CD4-positive, alpha-beta T cell (primary cell): ENCODE results near the gene MPPED1. TPM values are rescaled to one million over a fixed set of nuclear protein-coding genes. Genes with fewer than 3 reads are reported as not detected.

Source experiments
- ATAC-seq: fragments of 200-7000 bp; cut with Tn5 transposase; one replicate; pipeline ENCODE4 v1.10.0; 2022; ENCODE audit warnings: mild to moderate bottlenecking; ENCODE audit not compliant: poor library complexity
- CTCF ChIA-PET: fragments of 350-600 bp; sonication (Branson Sonifier 250); formaldehyde crosslinking; loops from one replicate; lab custom pipeline; 2021; ENCODE audit warnings: antibody characterized with exemption, inconsistent platforms; lab: Charles Lee
- POLR2A ChIA-PET: fragments of 350-600 bp; sonication (Branson Sonifier 250); formaldehyde crosslinking; loops from one replicate; lab custom pipeline; 2021; ENCODE audit warnings: antibody characterized with exemption, inconsistent platforms; lab: Charles Lee
- DNase-seq, 14 experiments: peaks; one replicate each; pipeline ENCODE4 v3.0.0-alpha.2; 2013 to 2020; ENCODE audit warnings: mixed read lengths in 2 of 14
- H3K27ac ChIP-seq, 2 donors: one replicate each; pipeline versions ENCODE4 v1.5.1 to v1.7.0; 2013; ENCODE audit warnings: low read length in 2 of 2, low read depth in 1 of 2, mild to moderate bottlenecking in 1 of 2
- H3K27me3 ChIP-seq, 2 experiments: 1 replicate in 1 of 2; 2 replicates in 1 of 2; pipeline versions ENCODE4 v1.6.1 to v1.7.0; 2013; ENCODE audit warnings: low read length in 2 of 2, control low read depth in 1 of 2, mild to moderate bottlenecking in 1 of 2, moderate library complexity in 1 of 2; ENCODE audit not compliant: insufficient read depth in 2 of 2, control insufficient read depth in 1 of 2
- H3K36me3 ChIP-seq: one replicate; pipeline ENCODE4 v1.6.1; 2013; ENCODE audit warnings: low read length, control low read depth; ENCODE audit not compliant: insufficient read depth
- H3K4me1 ChIP-seq: one replicate; pipeline ENCODE4 v1.6.1; 2013; ENCODE audit warnings: low read length, control low read depth; ENCODE audit not compliant: insufficient read depth
- H3K4me3 ChIP-seq: one replicate; pipeline ENCODE4 v1.5.1; 2013; ENCODE audit warnings: mild to moderate bottlenecking, low read length, moderate library complexity
- H3K9me3 ChIP-seq, 2 experiments: 1 replicate in 1 of 2; 2 replicates in 1 of 2; pipeline versions ENCODE4 v1.6.1 to v1.7.0; 2013; ENCODE audit warnings: low read length in 2 of 2, mild to moderate bottlenecking in 2 of 2, control low read depth in 1 of 2, moderate library complexity in 1 of 2; ENCODE audit not compliant: control insufficient read depth in 1 of 2, insufficient read depth in 1 of 2
- H3K27ac Mint-ChIP-seq: one replicate; pipeline ENCODE4 v1.8.0; 2020; ENCODE audit warnings: mixed read lengths
- H3K27me3 Mint-ChIP-seq: one replicate; pipeline ENCODE4 v1.8.0; 2021; ENCODE audit warnings: mixed read lengths
- H3K36me3 Mint-ChIP-seq: one replicate; pipeline ENCODE4 v1.8.0; 2021; ENCODE audit warnings: low read depth, mixed read lengths
- H3K4me1 Mint-ChIP-seq: one replicate; pipeline ENCODE4 v1.8.0; 2021; ENCODE audit warnings: low read depth, mixed read lengths
- H3K4me3 Mint-ChIP-seq: one replicate; pipeline ENCODE4 v1.8.0; 2020; ENCODE audit warnings: mild to moderate bottlenecking, mixed read lengths
- H3K9me3 Mint-ChIP-seq: one replicate; pipeline ENCODE4 v1.8.0; 2020; ENCODE audit warnings: mixed read lengths
- CTCF ChIP-seq: fragments of 200-600 bp; IDR thresholded peaks from one replicate; pipeline ENCODE4 v1.8.0; 2022; ENCODE audit warnings: antibody characterized with exemption, mild to moderate bottlenecking
- intact Hi-C, 2 experiments: fragments of 100-400 bp; cut with DNase I in 1 of 2; cut with micrococcal nuclease in 1 of 2; formaldehyde crosslinking; loops; one replicate each; pipeline versions ENCODE4 v1.15.1 to v1.9.0; 2023 to 2025; cut with DNase I, micrococcal nuclease
- total RNA-seq, 174 experiments: library from RNA in 2 of 174; stranded (reverse) in 2 of 174; gene quantifications; one replicate each; pipeline ENCODE4 v1.2.3 and lab custom pipeline; 2021 to 2026

The MPPED1 gene
- total RNA-seq, 2 experiments from 2014 or later, result not detected

- H3K9me3 ChIP-seq, result peaks cover 0 to 11% of the 10 kb centered on the region in 2 experiments
- DNase-seq, result no peak
- H3K27me3 Mint-ChIP-seq, result no peaks in the 10 kb centered on the region
- H3K27ac Mint-ChIP-seq, result no peak overlapping the region
- no peaks in the 10 kb centered on the region for H3K4me1 Mint-ChIP-seq
- H3K4me3 Mint-ChIP-seq, result no peak overlapping the region
- H3K4me3 ChIP-seq, result no peak overlapping the region
- ATAC-seq, result no peak
- no peaks in the 10 kb centered on the region for H3K36me3 Mint-ChIP-seq
- no peak for TF ChIP-seq CTCF
- no peaks in the 10 kb centered on the region for H3K36me3 ChIP-seq
- no peaks in the 10 kb centered on the region for H3K9me3 Mint-ChIP-seq
- ChIA-PET POLR2A (no interaction called here), CTCF (no interaction called here)
- H3K4me1 ChIP-seq, result no peaks in the 10 kb centered on the region
- no peak overlapping the region for H3K27ac ChIP-seq
- no peaks in the 10 kb centered on the region for H3K27me3 ChIP-seq
- intact Hi-C loops, result no loop called here
These were observed 94.7 kb downstream of the MPPED1 start for GRCh38 chr22:43506487-43506886.

- POLR2A ChIA-PET, result no interaction called here
- Histone ChIP-seq H3K4me1 (no peaks in the 10 kb centered on the region), H3K27ac (no peak overlapping the region), H3K4me3 (no peak overlapping the region), H3K27me3 (no peaks in the 10 kb centered on the region), H3K36me3 (no peaks in the 10 kb centered on the region), H3K9me3 (peaks cover 0 to 7% of the 10 kb centered on the region in 2 experiments)
- no peak for ATAC-seq
- Mint-ChIP-seq H3K36me3 (no peaks in the 10 kb centered on the region), H3K9me3 (no peaks in the 10 kb centered on the region), H3K4me3 (no peak overlapping the region), H3K27ac (no peak overlapping the region), H3K27me3 (no peaks in the 10 kb centered on the region), H3K4me1 (no peaks in the 10 kb centered on the region)
- no peak for DNase-seq
- intact Hi-C loops, result no loop called here
- CTCF ChIA-PET, result no interaction called here
- no peak for TF ChIP-seq CTCF
These were observed 95.4 kb downstream of the MPPED1 start for GRCh38 chr22:43507235-43507634.

- DNase-seq (no peak), ATAC-seq (no peak)
- Histone ChIP-seq H3K27me3 (no peaks in the 10 kb centered on the region), H3K36me3 (no peaks in the 10 kb centered on the region), H3K9me3 (peaks cover 0 to 6% of the 10 kb centered on the region in 2 experiments), H3K4me1 (no peaks in the 10 kb centered on the region), H3K27ac (no peak overlapping the region), H3K4me3 (no peak overlapping the region)
- Mint-ChIP-seq H3K36me3 (no peaks in the 10 kb centered on the region), H3K4me3 (no peak overlapping the region), H3K4me1 (no peaks in the 10 kb centered on the region), H3K27me3 (no peaks in the 10 kb centered on the region), H3K9me3 (no peaks in the 10 kb centered on the region), H3K27ac (no peak overlapping the region)
- TF ChIP-seq CTCF, result no peak
- intact Hi-C loops, result no loop called here
- ChIA-PET POLR2A (no interaction called here), CTCF (no interaction called here)
These were observed 96.7 kb downstream of the MPPED1 start for GRCh38 chr22:43508489-43508888.
